H1 (cell line): ENCODE measurements around the gene C12orf75. TPM values are rescaled to one million over a fixed set of nuclear protein-coding genes. Genes with fewer than 3 reads are reported as not detected.

Source experiments
- CHD1 ChIP-seq: IDR thresholded peaks from 2 replicates; pipeline ENCODE4 v1.6.1; 2012; ENCODE audit warnings: low read depth, low read length, improper control_type of control experiment
- CHD2 ChIP-seq: IDR thresholded peaks from 2 replicates; pipeline ENCODE4 v1.6.1; 2012; ENCODE audit warnings: low read length, improper control_type of control experiment
- CHD7 ChIP-seq: fragments of 300-600 bp; sonication (generic); IDR thresholded peaks from 2 replicates; pipeline ENCODE4 v1.7.1; 2012; ENCODE audit warnings: low read length, moderate library complexity, mild to moderate bottlenecking, inconsistent platforms; ENCODE audit not compliant: insufficient replicate concordance
- EP300 ChIP-seq, 2 experiments: IDR thresholded peaks; 1 replicate in 1 of 2; 2 replicates in 1 of 2; pipeline ENCODE4 v1.6.1; 2011 to 2012; ENCODE audit warnings: low read depth in 2 of 2, low read length in 2 of 2, mild to moderate bottlenecking in 2 of 2, borderline replicate concordance in 1 of 2, inconsistent platforms in 1 of 2, moderate library complexity in 1 of 2
- HDAC2 ChIP-seq, 2 experiments: fragments of 300-600 bp in 1 of 2; sonication (generic) in 1 of 2; IDR thresholded peaks; 2 replicates each; pipeline ENCODE4 v1.6.1; 2011 to 2012; ENCODE audit warnings: low read depth in 2 of 2, low read length in 2 of 2, mild to moderate bottlenecking in 2 of 2, moderate library complexity in 2 of 2, borderline replicate concordance in 1 of 2, inconsistent platforms in 1 of 2
- JUND ChIP-seq: IDR thresholded peaks from 2 replicates; pipeline ENCODE4 v1.6.1; 2011; ENCODE audit warnings: mild to moderate bottlenecking, improper control_type of control experiment, low read length
- KDM1A ChIP-seq: fragments of 200-600, 300-600 bp; sonication (generic); IDR thresholded peaks from 2 replicates; pipeline ENCODE4 v1.7.1; 2016; ENCODE audit warnings: mild to moderate bottlenecking, low read length, borderline replicate concordance
- MAFK ChIP-seq: IDR thresholded peaks from 2 replicates; pipeline ENCODE4 v1.6.1; 2012; ENCODE audit warnings: low read depth, mild to moderate bottlenecking, improper control_type of control experiment, low read length
- NRF1 ChIP-seq: IDR thresholded peaks from 2 replicates; pipeline ENCODE4 v1.6.1; 2011; ENCODE audit warnings: mild to moderate bottlenecking, low read depth, low read length, improper control_type of control experiment
- RFX5 ChIP-seq: IDR thresholded peaks from 2 replicates; pipeline ENCODE4 v1.6.1; 2011; ENCODE audit warnings: low read depth, low read length, improper control_type of control experiment, borderline replicate concordance
- TCF12 ChIP-seq: IDR thresholded peaks from 2 replicates; pipeline ENCODE4 v1.6.1; 2011; ENCODE audit warnings: low read depth, mild to moderate bottlenecking, low read length
- polyA plus RNA-seq, 7 experiments: library from polyadenylated mRNA; depleted of rRNA in 3 of 7; stranded (reverse) in 5 of 7; unstranded in 2 of 7; fragments of >200 nt in 5 of 7; fragments of 200-250 nt in 2 of 7; gene quantifications; 1 replicate in 5 of 7; 2 replicates in 1 of 7; 4 replicates in 1 of 7; pipeline versions ENCODE4 v1.2.1 to v1.2.3, GENCODE V29; 2011 to 2013; ENCODE audit warnings: missing spikeins in 2 of 7, mixed read lengths in 2 of 7
- total RNA-seq: library from RNA; stranded (reverse); fragmentation: NEBNext Ultra II Directional; extraction: Animal tissue kit (Norgen Biotek cat#: 25700); gene quantifications from 2 replicates; pipeline ENCODE4 v1.2.1, GENCODE V29; 2021

C12orf75 gene
- total and polyA plus RNA-seq, 2 of the 8 experiments (the other 6 are each of a cell fraction or from before 2014, with no cell fraction given), result 26.4 to 41.2 TPM

- TF ChIP-seq CHD7 (no peak), KDM1A (no peak), HDAC2 (IDR thresholded peaks at IDR 0.05; ENCODE audit: borderline replicate concordance in 1 of 2, low read depth in 2 of 2, low read length in 2 of 2) (no peak), TCF12 (no peak), MAFK (no peak), CHD1 (no peak), NRF1 (no peak), JUND (no peak), RFX5 (no peak), EP300 (IDR thresholded peaks at IDR 0.05; ENCODE audit: borderline replicate concordance in 1 of 2, low read depth in 2 of 2, low read length in 2 of 2) (no peak), CHD2 (no peak)
These were observed 54.5 kb downstream of the C12orf75 start (continued) for GRCh38 chr12:105384916-105385535.
